ENCODE data around the gene CACNA2D1.
A peak's percentile ranks its signal among the peaks of the same experiment; 100 is the strongest.

The CACNA2D1 gene

DNA sequence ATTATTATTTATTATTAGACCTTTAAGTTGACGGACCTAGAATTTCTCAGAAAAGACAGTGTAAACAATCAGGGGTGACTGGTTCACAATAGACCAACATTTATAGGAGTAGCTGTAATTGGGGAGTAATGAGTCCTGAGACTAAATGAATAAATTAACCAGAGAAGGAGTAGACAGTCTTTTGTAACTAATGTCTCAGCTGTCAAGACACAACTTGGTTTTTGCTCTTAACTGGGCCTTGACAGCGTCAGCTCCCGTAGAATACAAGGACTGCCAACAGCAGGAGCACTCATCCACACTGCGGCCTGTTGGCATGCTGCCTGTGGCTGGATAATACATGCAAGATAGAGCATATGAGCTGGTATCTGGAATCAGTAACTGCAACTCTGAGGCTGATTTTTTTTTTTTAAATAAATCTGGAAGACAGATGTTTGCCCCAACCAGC lies 123.9 kb downstream of the CACNA2D1 start:
- Histone ChIP-seq H3K4me1 (ENCODE audit: control insufficient read depth, insufficient read depth, low read length) (peaks cover 7% of the 10 kb centered on the region), H3K9ac (ENCODE audit: low read length) (no peak overlapping the region), H3K27ac (ENCODE audit: low read depth, low read length) (peak overlapping the region; percentile 38), H3K4me3 (ENCODE audit: low read length) (no peak overlapping the region), H3K27me3 (ENCODE audit: control insufficient read depth, insufficient read depth, low read length) (no peaks in the 10 kb centered on the region), H3K36me3 (ENCODE audit: control insufficient read depth, insufficient read depth, low read length) (no peaks in the 10 kb centered on the region)

DNA sequence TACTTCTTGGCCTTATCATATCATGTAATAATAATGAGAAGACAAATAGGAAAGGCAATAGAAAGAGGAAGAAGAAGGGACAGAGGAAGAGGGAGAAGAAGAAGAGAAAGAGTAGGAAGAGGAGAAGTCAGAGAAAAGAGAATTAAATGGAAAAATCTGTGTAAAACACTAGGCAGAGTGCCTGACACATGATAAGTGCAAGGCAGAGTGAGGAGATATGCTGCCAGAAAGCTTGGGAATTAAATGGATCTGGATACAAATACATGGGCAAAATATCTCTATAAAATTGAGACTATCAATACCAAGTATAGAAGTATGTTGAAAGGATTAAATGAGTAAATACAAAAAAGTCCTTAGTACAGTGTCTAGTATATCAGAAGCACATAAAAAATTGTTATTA lies 124.8 kb downstream of the CACNA2D1 start:
- H3K4me3 ChIP-seq (ENCODE audit: low read length): no peak overlapping the region
- no peak overlapping the region for H3K9ac ChIP-seq (ENCODE audit: low read length)
- H3K36me3 ChIP-seq (ENCODE audit: control insufficient read depth, insufficient read depth, low read length): no peaks in the 10 kb centered on the region
- no peaks in the 10 kb centered on the region for H3K27me3 ChIP-seq (ENCODE audit: control insufficient read depth, insufficient read depth, low read length)
- no peak overlapping the region for H3K27ac ChIP-seq (ENCODE audit: low read depth, low read length)
- peaks cover 7% of the 10 kb centered on the region for H3K4me1 ChIP-seq (ENCODE audit: control insufficient read depth, insufficient read depth, low read length)

DNA sequence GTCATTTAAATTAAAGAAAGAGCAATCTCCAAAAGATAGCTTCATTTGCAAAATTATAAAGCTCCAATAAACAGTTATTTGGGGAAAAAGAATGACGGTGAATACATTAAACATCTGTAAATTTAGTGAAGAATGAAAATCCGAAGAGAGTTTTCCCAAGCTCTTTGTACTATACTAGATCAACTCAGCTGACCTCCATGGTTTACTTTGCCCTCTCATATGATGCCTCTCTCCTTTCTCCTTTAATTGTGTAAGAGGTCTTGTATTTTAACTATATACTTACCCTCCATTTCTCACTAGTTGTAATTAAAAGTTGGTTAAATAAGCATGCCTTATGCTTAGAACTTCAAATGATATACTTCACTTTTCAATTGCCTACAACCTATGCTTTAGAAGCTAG lies 125.8 kb downstream of the CACNA2D1 start:
- H3K36me3 ChIP-seq (ENCODE audit: control insufficient read depth, insufficient read depth, low read length): no peaks in the 10 kb centered on the region
- no peak overlapping the region for H3K27ac ChIP-seq (ENCODE audit: low read depth, low read length)
- no peak overlapping the region for H3K4me3 ChIP-seq (ENCODE audit: low read length)

DNA sequence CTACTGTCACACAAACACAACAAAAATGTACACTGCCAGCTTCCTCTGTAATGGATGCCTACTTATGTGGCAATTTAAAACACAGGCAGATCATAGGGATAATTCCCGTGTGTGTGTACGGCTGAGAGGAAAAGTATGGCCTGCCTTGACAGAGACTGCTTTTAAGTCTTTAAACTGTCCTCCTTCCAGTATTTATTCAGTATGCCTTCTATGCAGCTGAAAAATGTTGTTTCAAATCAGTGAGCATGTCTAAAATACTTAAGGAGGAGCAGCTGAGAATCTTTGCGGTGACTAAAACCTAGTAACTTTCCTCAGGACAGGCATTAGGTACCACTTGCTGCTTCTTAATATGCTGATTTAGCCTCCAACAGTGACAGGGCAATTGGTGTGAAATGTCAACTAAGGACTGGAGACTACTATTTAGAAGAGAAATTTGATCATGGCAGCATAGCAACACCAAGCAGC lies 126.3 kb downstream of the CACNA2D1 start:
- Histone ChIP-seq H3K4me1 (ENCODE audit: control insufficient read depth, insufficient read depth, low read length) (peaks cover 7% of the 10 kb centered on the region), H3K4me3 (ENCODE audit: low read length) (no peak overlapping the region), H3K27me3 (ENCODE audit: control insufficient read depth, insufficient read depth, low read length) (no peaks in the 10 kb centered on the region), H3K36me3 (ENCODE audit: control insufficient read depth, insufficient read depth, low read length) (no peaks in the 10 kb centered on the region), H3K27ac (ENCODE audit: low read depth, low read length) (peak overlapping the region; percentile 50), H3K9ac (ENCODE audit: low read length) (no peak overlapping the region)

More for the DNA sequence above, 125.8 kb downstream of the CACNA2D1 start:
- Histone ChIP-seq H3K4me1 (ENCODE audit: control insufficient read depth, insufficient read depth, low read length) (peaks cover 7% of the 10 kb centered on the region), H3K27me3 (ENCODE audit: control insufficient read depth, insufficient read depth, low read length) (no peaks in the 10 kb centered on the region), H3K9ac (ENCODE audit: low read length) (no peak overlapping the region)

DNA sequence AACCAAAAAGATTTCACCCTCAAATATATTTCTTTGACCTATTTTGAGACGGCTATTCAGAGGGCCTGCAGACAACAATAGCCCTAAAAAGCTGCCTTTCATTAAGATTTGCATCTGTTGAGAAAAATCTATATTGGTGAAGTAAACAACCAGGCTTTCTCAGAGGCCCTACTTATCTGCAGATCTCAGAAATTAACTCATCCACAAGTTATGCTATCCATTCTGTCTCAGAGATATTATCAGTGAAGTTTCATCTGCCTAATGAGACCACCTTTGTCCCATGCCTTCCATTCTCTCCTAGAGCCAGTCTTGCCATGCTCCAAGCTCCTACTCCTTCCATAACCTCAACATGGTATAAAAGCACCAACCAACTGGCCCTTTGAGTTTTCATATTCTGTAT lies 130.3 kb downstream of the CACNA2D1 start:
- no peak overlapping the region for H3K4me3 ChIP-seq (ENCODE audit: low read length)
- H3K27ac ChIP-seq (ENCODE audit: low read depth, low read length): no peak overlapping the region
- no peaks in the 10 kb centered on the region for H3K27me3 ChIP-seq (ENCODE audit: control insufficient read depth, insufficient read depth, low read length)
- H3K36me3 ChIP-seq (ENCODE audit: control insufficient read depth, insufficient read depth, low read length): no peaks in the 10 kb centered on the region
- H3K9ac ChIP-seq (ENCODE audit: low read length): no peak overlapping the region
- H3K4me1 ChIP-seq (ENCODE audit: control insufficient read depth, insufficient read depth, low read length): peaks cover 4% of the 10 kb centered on the region

DNA sequence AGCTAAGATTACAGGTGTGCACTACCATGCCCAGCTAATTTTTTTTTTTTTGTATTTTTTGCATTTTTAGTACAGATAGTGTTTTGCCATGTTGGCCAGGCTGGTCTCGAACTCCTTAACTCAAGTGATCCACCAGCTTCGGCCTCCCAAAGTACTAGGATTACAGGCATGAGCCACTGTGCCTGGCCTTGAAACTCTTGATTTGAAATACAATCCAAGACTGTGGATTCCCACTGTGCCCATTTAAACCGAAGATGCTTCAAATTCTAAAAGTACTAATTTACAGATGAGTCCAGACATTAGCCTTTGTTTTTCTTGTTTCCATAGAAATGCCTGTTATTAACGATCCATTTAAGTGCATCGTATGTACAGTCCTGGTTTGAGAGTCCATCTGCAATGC lies 130.9 kb downstream of the CACNA2D1 start:
- Histone ChIP-seq H3K9ac (ENCODE audit: low read length) (no peak overlapping the region), H3K4me1 (ENCODE audit: control insufficient read depth, insufficient read depth, low read length) (peaks cover 4% of the 10 kb centered on the region), H3K27me3 (ENCODE audit: control insufficient read depth, insufficient read depth, low read length) (no peaks in the 10 kb centered on the region), H3K36me3 (ENCODE audit: control insufficient read depth, insufficient read depth, low read length) (no peaks in the 10 kb centered on the region), H3K27ac (ENCODE audit: low read depth, low read length) (no peak overlapping the region), H3K4me3 (ENCODE audit: low read length) (no peak overlapping the region)

DNA sequence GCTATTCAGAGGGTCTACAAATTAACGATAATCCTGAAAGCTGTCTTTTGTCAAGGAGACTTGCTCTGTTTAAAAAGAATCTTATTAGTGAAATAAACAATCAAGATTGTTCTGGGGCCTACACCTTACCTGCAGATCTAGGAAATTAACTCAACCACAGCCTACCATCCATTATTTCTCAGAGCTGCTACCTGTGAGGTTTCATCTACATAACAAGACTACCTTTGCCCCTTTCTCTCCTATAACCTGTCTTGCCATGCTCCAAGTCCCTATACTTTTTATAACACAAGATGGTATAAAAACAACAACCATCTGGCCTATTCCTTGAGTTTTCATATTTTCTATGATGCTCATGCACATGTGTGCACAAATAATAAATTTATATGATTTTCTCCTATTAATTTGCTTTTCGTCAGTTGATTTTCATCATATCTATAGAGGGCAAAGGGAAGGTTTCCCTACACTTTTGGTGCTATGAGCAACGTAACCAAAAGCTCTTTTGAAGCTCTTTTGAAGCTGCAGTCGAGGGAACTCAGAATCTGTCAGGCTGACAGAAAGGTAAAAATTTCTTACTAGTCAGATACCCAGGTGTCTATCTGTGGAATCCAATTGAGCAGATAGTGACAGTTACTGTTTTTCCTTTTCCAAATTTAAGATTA lies 138.1 kb downstream of the CACNA2D1 start:
- H3K4me3 ChIP-seq (ENCODE audit: low read length): no peak overlapping the region
- no peak overlapping the region for H3K27ac ChIP-seq (ENCODE audit: low read depth, low read length)
- no peaks in the 10 kb centered on the region for H3K4me1 ChIP-seq (ENCODE audit: control insufficient read depth, insufficient read depth, low read length)

DNA sequence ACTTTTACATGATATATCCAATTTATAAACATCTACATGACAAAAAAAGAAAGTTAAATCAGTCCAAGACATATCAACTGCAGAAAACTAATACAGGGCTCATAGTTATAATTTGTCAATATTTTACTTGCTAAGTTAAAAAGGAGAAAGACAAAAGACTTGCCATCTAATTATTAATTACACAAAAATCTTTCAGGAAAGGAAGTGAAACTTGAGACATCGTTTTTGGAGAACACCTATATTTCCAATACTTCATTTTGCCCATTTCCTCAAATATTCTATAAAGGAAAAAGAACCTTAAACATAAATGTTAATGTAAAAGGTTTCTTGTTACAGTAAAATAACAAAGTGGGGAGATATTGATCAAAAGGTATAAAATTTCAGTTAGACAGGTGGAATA lies 148.7 kb downstream of the CACNA2D1 start:
- H3K27ac ChIP-seq (ENCODE audit: low read depth, low read length): no peak overlapping the region

More for the DNA sequence above, 138.1 kb downstream of the CACNA2D1 start:
- no peaks in the 10 kb centered on the region for H3K36me3 ChIP-seq (ENCODE audit: control insufficient read depth, insufficient read depth, low read length)
- H3K27me3 ChIP-seq (ENCODE audit: control insufficient read depth, insufficient read depth, low read length): no peaks in the 10 kb centered on the region
- no peak overlapping the region for H3K9ac ChIP-seq (ENCODE audit: low read length)

DNA sequence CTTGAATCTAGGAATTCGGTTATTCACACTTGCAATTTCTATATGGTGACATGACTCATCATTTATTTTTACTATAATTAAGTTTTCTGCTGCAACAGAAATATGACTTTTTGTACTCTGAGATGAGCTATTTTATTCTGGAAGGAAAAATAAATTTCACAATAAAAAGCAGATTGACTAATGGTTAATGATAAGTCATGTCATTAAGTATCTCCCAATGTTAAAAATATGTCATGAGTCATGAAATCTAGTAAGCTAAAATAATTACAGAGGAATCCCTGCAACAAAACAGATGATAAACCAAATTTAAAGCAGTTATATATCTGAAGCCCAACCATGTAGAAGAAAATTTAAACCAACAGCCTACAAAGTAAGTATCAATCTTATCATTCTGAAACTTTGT lies 149.2 kb downstream of the CACNA2D1 start:
- Histone ChIP-seq H3K36me3 (ENCODE audit: control insufficient read depth, insufficient read depth, low read length) (no peaks in the 10 kb centered on the region), H3K4me1 (ENCODE audit: control insufficient read depth, insufficient read depth, low read length) (no peaks in the 10 kb centered on the region), H3K4me3 (ENCODE audit: low read length) (no peak overlapping the region), H3K27ac (ENCODE audit: low read depth, low read length) (no peak overlapping the region), H3K27me3 (ENCODE audit: control insufficient read depth, insufficient read depth, low read length) (no peaks in the 10 kb centered on the region), H3K9ac (ENCODE audit: low read length) (no peak overlapping the region)

More for the DNA sequence above, 148.7 kb downstream of the CACNA2D1 start:
- Histone ChIP-seq H3K4me1 (ENCODE audit: control insufficient read depth, insufficient read depth, low read length) (no peaks in the 10 kb centered on the region), H3K9ac (ENCODE audit: low read length) (no peak overlapping the region), H3K27me3 (ENCODE audit: control insufficient read depth, insufficient read depth, low read length) (no peaks in the 10 kb centered on the region), H3K36me3 (ENCODE audit: control insufficient read depth, insufficient read depth, low read length) (no peaks in the 10 kb centered on the region), H3K4me3 (ENCODE audit: low read length) (no peak overlapping the region)

DNA sequence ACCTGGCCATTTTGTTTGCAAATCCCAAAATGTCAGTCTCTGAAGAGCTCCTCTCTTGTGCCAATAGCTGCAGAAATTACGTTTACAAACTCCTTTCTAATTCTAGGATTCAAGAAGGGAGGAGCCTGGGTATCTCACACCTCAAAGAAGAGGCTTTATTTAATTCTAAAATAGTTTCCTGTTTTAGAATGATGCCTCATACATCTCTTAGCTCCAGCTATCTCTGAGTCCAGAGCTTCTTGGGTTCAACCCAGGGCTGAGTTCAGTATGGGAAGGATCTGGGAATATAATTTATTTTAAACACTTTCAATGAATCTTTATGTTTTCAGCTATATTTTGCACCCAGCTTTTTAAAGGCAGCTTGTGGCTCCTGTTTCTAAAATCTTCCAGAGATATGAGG lies 150.1 kb downstream of the CACNA2D1 start:
- Histone ChIP-seq H3K36me3 (ENCODE audit: control insufficient read depth, insufficient read depth, low read length) (no peaks in the 10 kb centered on the region), H3K4me3 (ENCODE audit: low read length) (no peak overlapping the region), H3K4me1 (ENCODE audit: control insufficient read depth, insufficient read depth, low read length) (peaks cover 3% of the 10 kb centered on the region), H3K27ac (ENCODE audit: low read depth, low read length) (no peak overlapping the region), H3K27me3 (ENCODE audit: control insufficient read depth, insufficient read depth, low read length) (no peaks in the 10 kb centered on the region), H3K9ac (ENCODE audit: low read length) (no peak overlapping the region)

DNA sequence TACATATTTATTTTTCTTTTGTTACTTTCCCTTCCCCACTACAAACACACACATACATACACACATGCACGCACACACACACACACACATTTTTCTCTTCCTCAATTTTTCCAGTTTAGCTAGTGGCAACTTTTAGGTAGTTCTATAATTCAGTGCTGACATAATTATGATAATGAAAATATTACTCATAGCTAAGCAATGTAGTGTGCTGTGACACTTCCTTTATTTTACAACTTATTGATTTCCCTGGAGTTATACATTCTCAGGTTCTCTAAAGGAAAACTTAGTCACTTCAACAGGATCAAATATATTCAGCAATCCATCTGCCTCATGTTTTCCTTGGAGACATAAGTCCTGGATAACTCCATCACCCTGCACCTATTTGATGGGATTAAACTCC lies 151.6 kb downstream of the CACNA2D1 start:
- H3K4me1 ChIP-seq (ENCODE audit: control insufficient read depth, insufficient read depth, low read length): peaks cover 3% of the 10 kb centered on the region
- H3K4me3 ChIP-seq (ENCODE audit: low read length): no peak overlapping the region
- H3K36me3 ChIP-seq (ENCODE audit: control insufficient read depth, insufficient read depth, low read length): no peaks in the 10 kb centered on the region
- H3K9ac ChIP-seq (ENCODE audit: low read length): no peak overlapping the region
- no peaks in the 10 kb centered on the region for H3K27me3 ChIP-seq (ENCODE audit: control insufficient read depth, insufficient read depth, low read length)
- H3K27ac ChIP-seq (ENCODE audit: low read depth, low read length): no peak overlapping the region

DNA sequence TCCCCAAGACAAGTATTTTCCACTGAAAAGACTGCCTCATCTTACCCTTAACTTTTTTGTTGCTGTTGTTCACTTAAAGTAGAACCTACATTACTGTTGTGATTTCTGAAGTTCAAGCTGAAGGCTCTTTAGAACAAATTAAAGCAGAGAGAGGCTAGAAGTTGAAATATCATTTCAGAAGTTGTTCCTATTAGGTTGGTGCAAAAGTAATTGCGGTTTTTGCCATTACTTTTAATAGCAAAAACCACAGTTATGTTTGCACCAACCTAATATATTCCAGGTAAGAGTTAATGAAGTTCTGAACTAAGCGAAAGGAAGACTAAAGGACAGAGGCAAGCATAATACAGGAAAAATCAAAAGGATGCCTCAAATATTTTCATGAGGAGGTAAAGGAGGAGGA lies 153.7 kb downstream of the CACNA2D1 start:
- Histone ChIP-seq H3K36me3 (ENCODE audit: control insufficient read depth, insufficient read depth, low read length) (no peaks in the 10 kb centered on the region), H3K27me3 (ENCODE audit: control insufficient read depth, insufficient read depth, low read length) (no peaks in the 10 kb centered on the region), H3K4me1 (ENCODE audit: control insufficient read depth, insufficient read depth, low read length) (peaks cover 3% of the 10 kb centered on the region), H3K9ac (ENCODE audit: low read length) (no peak overlapping the region), H3K27ac (ENCODE audit: low read depth, low read length) (no peak overlapping the region), H3K4me3 (ENCODE audit: low read length) (no peak overlapping the region)

DNA sequence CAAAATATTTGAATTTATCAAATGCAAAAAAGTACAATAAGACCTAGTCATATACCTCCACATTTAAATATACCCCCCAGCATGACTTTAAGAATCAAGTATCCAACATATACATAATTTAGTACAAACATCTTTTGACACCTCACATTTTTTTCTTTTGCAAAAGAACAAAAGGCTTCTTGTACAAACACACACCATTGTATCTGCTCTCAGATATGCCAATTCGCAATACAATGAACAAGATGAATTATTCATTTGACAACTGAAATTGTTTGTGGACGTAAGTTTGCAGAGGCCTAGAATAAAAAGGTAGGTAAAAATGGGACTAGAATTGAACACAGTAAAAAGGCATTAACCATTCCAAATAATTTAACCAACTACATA lies 154.4 kb downstream of the CACNA2D1 start:
- no peak overlapping the region for H3K27ac ChIP-seq (ENCODE audit: low read depth, low read length)
- peaks cover 3% of the 10 kb centered on the region for H3K4me1 ChIP-seq (ENCODE audit: control insufficient read depth, insufficient read depth, low read length)
- no peaks in the 10 kb centered on the region for H3K27me3 ChIP-seq (ENCODE audit: control insufficient read depth, insufficient read depth, low read length)
- H3K4me3 ChIP-seq (ENCODE audit: low read length): no peak overlapping the region
- no peaks in the 10 kb centered on the region for H3K36me3 ChIP-seq (ENCODE audit: control insufficient read depth, insufficient read depth, low read length)
- H3K9ac ChIP-seq (ENCODE audit: low read length): no peak overlapping the region
